Brain microvascular endothelial cell (primary cell): ENCODE data around the gene SARS2.
A peak's percentile ranks its signal among the peaks of the same experiment; 100 is the strongest.
"Not testable (repeated sequence)": the region's sequence is repeated elsewhere in the genome, so short reads cannot be mapped to it uniquely, and the experiment has no call there.

ENCODE experiments used
- DNase-seq: peaks from one replicate; pipeline ENCODE4 v3.0.0-alpha.2; 2020
- H3K27ac ChIP-seq: fragments of 250-450 bp; sonication (Bioruptor Pico); 2 replicates; pipeline ENCODE4 v1.5.1; 2020; ENCODE audit warnings: mild to moderate bottlenecking, moderate library complexity
- H3K27me3 ChIP-seq: fragments of 250-450 bp; sonication (Bioruptor Pico); replicated peaks from 2 replicates; pipeline ENCODE4 v1.5.1; 2020; ENCODE audit warnings: mild to moderate bottlenecking
- H3K36me3 ChIP-seq: fragments of 250-450 bp; sonication (Bioruptor Pico); replicated peaks from 2 replicates; pipeline ENCODE4 v1.5.1; 2020; ENCODE audit warnings: mild to moderate bottlenecking
- H3K4me3 ChIP-seq: 2 replicates; pipeline ENCODE4 v1.5.1; 2011; ENCODE audit warnings: low read depth, mild to moderate bottlenecking, control low read depth, low read length, moderate library complexity
- in situ Hi-C: cut with HindIII; loops from 2 replicates; pipeline ENCODE4 v1.10.0; 2017; ENCODE audit warnings: low sequenced_read_pairs, low pct_ligation_motif_present
- TF ChIP-seq, protein P1 (sequence below): IDR thresholded peaks from 2 replicates; pipeline ENCODE4 v1.5.1; 2011; ENCODE audit warnings: low read depth, mild to moderate bottlenecking, moderate library complexity, low read length, control low read depth, inconsistent platforms; ENCODE audit errors: missing control alignments

Gene SARS2

DNA sequence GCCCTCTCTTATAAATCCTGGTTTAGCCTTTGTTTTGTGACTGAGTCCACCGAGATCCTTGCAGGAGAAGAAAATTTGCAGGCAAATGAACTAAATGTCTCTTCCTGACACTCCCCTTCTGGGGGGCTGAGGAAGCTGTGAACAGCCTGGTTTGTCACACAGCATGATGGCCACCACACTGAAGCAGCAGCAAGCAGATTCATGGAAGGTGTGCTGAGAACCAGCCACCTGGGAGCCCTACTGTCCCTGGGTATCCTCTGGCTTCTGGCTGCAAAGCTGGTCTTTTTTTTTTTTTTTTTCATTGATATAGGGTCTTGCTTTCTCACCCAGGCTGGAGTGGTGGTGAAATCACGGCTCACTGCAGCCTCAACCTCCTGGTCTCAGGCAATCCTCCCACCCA, 11.4 kb upstream of the SARS2 start:
- H3K27me3 ChIP-seq = no peaks in the 10 kb centered on the region
- H3K36me3 ChIP-seq = peaks cover 9% of the 10 kb centered on the region
- in situ Hi-C loops = no loop called here
- H3K27ac ChIP-seq = no peak overlapping the region
- no peak overlapping the region for H3K4me3 ChIP-seq
- TF ChIP-seq, protein P1, sequence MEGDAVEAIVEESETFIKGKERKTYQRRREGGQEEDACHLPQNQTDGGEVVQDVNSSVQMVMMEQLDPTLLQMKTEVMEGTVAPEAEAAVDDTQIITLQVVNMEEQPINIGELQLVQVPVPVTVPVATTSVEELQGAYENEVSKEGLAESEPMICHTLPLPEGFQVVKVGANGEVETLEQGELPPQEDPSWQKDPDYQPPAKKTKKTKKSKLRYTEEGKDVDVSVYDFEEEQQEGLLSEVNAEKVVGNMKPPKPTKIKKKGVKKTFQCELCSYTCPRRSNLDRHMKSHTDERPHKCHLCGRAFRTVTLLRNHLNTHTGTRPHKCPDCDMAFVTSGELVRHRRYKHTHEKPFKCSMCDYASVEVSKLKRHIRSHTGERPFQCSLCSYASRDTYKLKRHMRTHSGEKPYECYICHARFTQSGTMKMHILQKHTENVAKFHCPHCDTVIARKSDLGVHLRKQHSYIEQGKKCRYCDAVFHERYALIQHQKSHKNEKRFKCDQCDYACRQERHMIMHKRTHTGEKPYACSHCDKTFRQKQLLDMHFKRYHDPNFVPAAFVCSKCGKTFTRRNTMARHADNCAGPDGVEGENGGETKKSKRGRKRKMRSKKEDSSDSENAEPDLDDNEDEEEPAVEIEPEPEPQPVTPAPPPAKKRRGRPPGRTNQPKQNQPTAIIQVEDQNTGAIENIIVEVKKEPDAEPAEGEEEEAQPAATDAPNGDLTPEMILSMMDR = no peak
- DNase-seq = no peak

DNA sequence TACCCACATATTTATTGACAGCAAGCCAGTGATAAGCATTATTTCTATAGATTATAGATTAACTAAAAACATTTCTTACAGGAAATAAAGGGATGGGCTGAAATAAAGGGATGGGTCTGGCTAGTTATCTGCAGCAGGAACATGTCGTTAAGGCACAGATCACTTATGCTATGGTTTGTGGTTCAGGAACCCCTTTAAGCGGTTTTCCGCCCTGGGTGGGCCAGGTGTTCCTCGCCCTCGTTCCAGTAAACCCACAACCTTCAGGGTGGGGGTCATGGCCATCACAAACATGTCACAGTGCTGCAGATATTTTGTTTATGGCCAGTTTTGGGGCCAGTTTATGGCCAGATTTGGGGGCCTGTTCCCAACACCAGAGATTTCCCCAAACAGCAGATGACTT, 10.9 kb upstream of the SARS2 start:
- not testable (repeated sequence) for H3K27ac ChIP-seq, DNase-seq, H3K4me3 ChIP-seq

DNA sequence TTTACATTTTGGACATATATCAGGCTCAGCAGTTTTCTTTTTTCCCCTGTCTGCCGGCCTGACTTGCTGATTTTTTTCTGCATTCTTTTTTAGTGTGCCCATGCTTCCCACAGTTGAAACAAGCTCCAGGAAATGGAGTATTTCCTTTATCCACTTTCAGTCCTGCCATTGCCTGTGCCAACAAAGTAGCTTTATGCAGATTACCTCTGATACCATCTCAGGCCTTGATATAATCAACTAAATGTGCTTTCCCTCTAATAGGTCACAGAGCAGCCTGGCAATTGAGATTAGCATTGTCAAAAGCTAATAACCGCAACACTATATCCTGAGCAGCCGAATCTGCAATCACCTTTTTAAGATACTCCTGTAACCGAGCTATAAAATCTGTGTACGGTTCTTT, 9.4 kb upstream of the SARS2 start:
- Histone ChIP-seq H3K27me3 (no peaks in the 10 kb centered on the region), H3K36me3 (peaks cover 4% of the 10 kb centered on the region), H3K27ac (no peak overlapping the region), H3K4me3 (no peak overlapping the region)
- in situ Hi-C loops = no loop called here
- TF ChIP-seq, protein P1 = no peak
- no peak for DNase-seq

More for the DNA sequence above, 10.9 kb upstream of the SARS2 start:
- H3K27me3 ChIP-seq, in situ Hi-C loops, H3K36me3 ChIP-seq: not testable (repeated sequence)

DNA sequence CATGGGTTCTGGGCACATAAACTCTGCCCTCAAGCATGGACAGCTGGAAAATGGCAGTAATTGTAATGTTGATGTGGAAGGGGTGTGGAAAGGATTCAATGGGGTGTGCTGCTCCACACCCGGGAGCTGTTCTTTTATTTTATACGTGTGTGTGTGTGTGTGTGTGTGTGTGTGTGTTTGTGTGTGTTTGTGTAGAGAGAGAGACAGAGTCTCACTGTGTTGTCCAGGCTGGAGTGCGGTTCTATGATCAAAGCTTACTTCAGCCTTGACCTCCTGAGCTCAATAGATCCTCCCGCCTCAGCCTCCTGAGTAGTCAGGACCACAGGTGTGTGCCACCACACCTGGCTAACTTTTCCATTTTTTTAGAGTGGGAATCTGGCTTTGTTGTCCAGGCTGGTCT, 3.0 kb upstream of the SARS2 start:
- H3K4me3 ChIP-seq = no peak overlapping the region
- no peak for DNase-seq
- H3K27me3 ChIP-seq = no peaks in the 10 kb centered on the region
- H3K27ac ChIP-seq = no peak overlapping the region
- in situ Hi-C loops = no loop called here
- TF ChIP-seq, protein P1 = no peak
- peaks cover 2% of the 10 kb centered on the region for H3K36me3 ChIP-seq

DNA sequence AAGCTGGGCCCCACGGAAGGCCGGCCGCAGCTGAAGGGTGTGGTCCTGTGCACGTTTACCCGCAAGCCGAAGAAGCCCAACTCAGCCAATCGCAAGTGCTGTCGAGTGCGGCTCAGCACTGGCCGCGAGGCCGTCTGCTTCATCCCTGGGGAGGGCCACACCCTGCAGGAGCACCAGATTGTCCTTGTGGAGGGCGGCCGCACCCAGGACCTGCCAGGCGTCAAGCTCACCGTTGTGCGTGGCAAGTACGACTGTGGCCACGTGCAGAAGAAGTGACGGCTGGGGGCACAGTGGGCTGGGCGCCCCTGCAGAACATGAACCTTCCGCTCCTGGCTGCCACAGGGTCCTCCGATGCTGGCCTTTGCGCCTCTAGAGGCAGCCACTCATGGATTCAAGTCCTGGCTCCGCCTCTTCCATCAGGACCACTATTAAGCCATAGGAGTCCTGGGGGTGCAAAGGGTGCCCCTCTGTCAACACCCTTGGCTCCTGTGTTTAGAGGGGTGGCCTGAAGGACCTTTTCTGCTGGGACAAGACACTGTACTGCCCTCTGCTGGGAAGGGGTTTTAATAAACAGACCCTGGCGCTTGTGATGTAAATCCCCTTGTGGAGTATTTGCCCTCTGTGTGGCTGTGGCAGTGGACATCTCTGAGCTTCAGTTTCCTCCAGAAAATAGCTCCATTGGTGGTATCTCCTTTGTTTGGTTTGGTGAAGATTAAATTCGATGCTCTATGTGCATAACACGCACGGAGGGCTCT, 2.0 kb upstream of the SARS2 start:
- in situ Hi-C loops = no loop called here
- Histone ChIP-seq H3K27ac (no peak overlapping the region), H3K27me3 (no peaks in the 10 kb centered on the region), H3K36me3 (peaks cover 2% of the 10 kb centered on the region), H3K4me3 (no peak overlapping the region)
- TF ChIP-seq, protein P1 = peak; percentile 61
- DNase-seq = peak; percentile 40

DNA sequence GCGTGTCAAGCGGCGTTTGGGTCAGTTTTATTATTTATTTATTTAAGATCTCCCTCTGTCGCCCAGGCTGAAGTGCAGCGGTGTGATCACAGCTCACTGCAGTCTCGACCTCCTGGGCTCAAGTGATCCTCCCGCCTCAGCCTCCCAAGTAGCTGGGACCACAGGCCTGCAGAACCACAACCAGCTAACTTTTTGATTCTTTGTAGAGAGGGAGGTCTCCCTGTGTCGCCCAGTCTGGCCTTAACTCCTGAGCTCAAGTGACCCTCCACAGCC, 894 bp upstream of the SARS2 start:
- Histone ChIP-seq H3K27me3 (no peaks in the 10 kb centered on the region), H3K4me3 (peak overlapping the region; percentile 77), H3K27ac (no peak overlapping the region), H3K36me3 (peaks cover 2% of the 10 kb centered on the region)
- TF ChIP-seq, protein P1 = no peak
- no peak for DNase-seq
- in situ Hi-C loops = no loop called here
